Muscle of arm (tissue), 12 donors: ENCODE measurements around the gene TMEM88. TPM values are rescaled to one million over a fixed set of nuclear protein-coding genes. Genes with fewer than 3 reads are reported as not detected.
"Not testable (repeated sequence)": the region's sequence is repeated elsewhere in the genome, so short reads cannot be mapped to it uniquely, and the experiment has no call there.

Experiments used
- DNase-seq: peaks from one replicate; pipeline ENCODE4 v3.0.0-alpha.2; 2013
- polyA plus RNA-seq, 12 donors: library from polyadenylated mRNA; unstranded; fragments of 120-200 nt; gene quantifications; one replicate each; pipeline ENCODE4 v1.2.1, GENCODE V29; 2013; ENCODE audit not compliant: insufficient read length in 12 of 12

The TMEM88 gene
- polyA plus RNA-seq, 12 donors: 14.1 to 29.0 (median 20.2) TPM; not detected in 1

DNA sequence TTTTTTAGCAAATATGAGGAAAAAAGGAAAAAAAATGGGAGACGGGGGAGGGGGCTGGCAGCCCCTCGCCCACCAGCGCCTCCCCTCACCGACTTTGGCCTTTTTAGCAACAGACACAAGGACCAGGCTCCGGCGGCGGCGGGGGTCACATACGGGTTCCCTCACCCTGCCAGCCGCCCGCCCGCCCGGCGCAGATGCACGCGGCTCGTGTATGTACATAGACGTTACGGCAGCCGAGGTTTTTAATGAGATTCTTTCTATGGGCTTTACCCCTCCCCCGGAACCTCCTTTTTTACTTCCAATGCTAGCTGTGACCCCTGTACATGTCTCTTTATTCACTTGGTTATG lies 1.2 kb upstream of the TMEM88 start:
- no peak for DNase-seq

DNA sequence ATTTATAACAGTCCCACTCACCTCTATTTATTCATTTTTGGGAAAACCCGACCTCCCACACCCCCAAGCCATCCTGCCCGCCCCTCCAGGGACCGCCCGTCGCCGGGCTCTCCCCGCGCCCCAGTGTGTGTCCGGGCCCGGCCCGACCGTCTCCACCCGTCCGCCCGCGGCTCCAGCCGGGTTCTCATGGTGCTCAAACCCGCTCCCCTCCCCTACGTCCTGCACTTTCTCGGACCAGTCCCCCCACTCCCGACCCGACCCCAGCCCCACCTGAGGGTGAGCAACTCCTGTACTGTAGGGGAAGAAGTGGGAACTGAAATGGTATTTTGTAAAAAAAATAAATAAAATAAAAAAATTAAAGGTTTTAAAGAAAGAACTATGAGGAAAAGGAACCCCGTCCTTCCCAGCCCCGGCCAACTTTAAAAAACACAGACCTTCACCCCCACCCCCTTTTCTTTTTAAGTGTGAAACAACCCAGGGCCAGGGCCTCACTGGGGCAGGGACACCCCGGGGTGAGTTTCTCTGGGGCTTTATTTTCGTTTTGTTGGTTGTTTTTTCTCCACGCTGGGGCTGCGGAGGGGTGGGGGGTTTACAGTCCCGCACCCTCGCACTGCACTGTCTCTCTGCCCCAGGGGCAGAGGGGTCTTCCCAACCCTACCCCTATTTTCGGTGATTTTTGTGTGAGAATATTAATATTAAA lies 638 bp upstream of the TMEM88 start:
- no peak for DNase-seq

DNA sequence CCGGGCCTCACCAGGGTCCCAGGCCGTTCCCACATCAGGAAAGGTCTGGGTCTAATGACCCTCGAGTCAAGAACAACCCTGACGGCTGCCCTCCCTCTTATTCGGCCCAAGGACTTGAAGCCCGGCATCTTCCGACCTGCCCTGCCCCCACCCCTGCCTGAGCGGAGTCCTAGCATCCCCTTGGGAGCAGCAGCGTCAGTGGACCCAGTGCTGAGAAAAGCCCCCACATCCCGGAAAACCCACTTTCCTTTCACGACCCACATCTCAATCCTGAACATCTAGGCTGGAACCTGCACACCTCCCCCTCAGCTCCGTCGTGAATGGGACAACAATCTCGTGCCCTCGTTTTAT lies 769 bp downstream of the TMEM88 start:
- no peak for DNase-seq

DNA sequence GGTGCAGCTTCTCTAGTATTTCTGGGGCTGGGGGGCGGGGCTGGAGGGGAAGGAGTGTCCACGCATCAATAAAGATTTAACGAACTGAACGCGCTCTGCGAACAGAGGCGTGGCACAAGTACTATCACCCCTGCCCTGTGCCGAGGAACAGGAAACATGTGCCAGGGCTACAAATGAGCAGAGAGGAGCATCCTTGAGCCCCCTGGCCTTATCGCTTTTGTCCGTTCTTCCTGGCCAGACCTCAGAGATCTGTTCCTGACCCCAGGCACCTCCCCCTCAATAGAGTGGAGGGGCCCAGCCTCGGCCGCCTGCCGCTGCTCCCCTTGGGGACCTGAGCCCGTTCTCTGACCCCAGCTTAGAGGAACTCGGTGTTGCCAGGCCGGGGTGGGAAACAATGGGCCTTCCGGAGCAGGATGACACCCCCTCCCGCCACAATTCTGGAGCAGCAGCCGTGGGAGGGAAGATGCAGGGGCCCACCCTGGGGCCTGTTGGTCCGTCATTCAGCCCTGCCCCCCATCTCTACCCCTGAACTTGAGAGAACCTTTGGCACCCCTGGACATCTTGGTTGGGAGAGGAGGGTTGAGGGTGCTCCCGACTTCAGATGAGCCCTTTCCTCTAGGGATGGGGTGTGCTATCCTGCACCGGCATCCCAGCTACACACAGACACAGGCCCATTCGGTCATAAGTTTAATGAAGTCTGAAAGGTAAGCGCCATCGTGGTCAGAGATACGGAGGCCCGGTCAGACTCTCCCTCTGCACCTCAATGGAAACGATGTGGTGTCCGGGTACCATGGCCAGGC lies 1.3 kb downstream of the TMEM88 start:
- DNase-seq: peak; percentile 53

DNA sequence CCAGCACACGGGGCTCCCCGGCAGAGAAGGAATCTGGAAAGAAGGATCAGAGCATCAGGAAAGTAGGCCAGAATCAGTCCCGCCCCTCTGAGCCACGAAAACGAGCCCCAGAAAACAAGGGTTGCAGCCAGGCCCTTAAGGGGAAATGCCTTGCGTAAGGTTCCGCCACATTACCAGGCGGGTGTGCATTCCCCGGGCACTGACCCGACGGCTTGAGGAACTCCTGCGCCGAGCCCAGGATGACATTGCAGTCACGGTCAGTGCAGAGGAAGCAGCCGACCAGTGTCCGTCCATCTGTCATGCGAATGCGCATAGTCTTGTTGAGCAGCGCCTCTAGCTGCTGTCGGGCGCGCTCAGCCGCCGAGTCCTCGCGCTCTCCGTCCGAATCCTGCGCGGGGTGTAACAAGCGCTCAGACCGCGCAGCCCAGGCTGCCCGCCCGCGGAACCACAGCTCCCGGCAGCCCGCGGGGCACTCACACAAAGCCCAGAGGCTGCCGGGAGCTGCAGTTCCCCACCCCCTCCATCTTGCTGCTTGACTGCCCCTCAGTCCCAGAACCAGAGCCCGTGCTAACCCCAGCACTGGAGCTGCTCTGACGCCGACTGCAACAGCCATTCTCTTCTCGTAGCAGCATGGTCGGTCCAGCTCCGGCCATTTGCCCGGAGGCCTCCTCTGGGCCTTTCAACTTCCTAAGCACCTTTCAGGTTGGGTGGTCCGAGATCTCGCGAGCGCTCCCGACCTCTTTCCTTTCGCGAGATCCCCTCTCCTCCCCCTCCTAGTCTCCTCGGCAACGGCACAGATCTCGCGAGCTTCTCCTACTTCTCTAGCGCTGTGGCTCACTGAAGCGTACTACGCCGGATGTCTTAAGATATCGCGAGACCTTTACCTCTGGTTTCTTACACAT lies 2.2 kb downstream of the TMEM88 start, which contains the start of gene NAA38:
Gene NAA38 (minus strand): TSS at position 749 of the 902 bp plus-strand sequence. CDS start 96 bp downstream, at position 653.
- DNase-seq: peak; percentile 99

DNA sequence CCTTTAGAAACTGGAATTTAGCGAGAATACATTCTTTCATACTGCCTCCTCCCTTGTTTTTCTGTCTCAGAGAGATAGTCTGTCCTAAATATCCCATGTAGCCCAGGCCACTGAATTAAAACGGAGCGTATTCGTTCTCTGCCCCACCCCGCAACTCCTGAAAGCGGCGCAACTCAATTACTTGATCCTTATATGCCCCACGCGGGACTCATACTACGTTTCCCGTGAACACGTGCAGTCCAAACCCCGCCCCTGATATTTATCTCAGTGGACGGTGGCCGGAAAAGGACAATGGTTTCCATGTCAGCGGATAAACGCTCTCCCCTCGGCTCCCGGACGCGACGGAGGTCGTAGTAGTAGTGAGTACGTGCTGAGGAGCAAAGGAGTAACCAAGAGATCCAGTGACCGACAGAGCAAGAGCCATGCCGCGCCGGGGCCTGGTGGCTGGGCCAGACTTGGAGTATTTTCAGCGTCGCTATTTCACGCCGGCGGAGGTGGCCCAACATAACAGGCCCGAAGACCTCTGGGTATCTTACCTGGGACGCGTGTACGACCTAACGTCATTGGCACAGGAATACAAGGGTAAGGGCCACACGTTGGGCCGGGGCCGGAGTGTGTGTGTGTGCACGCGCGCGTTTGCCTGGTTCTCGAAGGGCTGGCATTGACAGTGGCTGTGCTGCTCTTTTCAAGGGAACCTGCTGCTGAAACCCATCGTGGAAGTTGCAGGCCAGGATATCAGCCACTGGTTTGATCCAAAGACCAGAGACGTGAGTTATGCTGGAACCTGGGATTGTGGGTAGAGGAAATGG lies 3.1 kb downstream of the TMEM88 start, which contains the start of gene CYB5D1:
Gene CYB5D1 (plus strand): TSS at position 291 of the 809 bp plus-strand sequence. CDS start 132 bp downstream, at position 423.
- DNase-seq: peak; percentile 94

DNA sequence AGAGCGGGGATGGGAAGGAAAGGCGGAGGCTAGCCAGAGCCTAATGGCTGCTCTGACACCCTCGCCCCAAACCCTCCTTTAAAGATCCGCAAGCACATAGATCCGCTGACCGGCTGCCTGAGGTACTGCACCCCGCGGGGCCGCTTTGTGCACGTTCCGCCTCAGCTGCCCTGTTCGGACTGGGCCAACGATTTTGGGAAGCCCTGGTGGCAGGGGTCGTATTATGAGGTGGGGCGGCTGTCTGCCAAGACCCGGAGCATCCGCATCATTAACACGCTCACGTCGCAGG lies 3.6 kb downstream of the TMEM88 start:
- DNase-seq: no peak

DNA sequence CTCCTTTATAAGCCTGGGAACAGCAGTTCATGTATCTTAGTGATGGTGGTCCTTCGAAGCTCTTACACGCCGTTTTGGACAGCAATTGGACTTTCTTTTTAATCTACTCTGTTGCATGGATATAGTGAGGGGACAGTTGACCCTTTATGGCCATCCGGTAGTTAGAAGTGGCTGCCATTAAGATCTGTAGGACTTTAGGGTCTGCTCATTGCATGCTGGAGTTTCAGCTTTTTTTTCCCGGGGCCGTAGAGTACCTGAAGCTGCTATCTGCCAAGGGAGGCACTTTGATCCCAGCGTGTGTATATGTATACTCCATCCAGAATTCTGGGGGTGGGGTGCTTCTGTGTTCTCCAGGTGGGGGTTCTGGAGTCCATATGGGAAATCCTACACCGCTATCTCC lies 4.2 kb downstream of the TMEM88 start:
- DNase-seq: no peak

DNA sequence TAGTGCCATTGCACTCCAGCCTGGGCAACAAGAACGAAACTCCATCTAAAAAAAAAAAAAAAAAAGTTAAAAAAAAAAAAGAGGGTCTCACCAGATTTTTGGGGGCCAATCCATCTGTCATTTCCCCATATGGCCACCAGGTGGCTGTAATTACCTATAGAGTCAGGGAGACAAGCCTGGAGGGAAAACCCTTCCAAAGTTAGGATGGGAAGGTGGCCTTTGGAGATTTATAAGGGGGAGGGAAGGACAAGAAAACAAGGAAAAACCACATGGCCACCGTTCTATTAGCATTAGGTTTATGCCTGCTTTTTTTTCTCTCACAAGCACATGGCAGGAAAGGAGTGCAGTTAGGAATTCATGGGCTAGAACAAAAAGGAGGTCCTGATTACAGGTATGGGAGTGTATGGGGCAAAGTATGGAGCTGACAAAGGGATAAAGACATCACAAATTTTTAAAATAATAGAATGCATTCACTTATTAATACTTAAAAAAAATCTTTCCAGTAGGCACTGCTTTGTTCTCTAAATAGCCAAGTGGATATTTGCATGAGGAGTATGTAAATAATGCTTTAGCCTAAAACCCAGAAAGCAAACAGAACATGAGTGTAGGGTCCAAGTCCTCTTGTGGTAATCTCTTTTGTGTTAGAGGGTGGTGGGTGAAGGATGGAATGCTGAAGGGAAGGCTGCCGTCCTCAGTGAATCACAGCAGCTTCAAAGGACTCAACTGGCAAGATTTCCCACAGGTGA lies 8.0 kb downstream of the TMEM88 start:
- DNase-seq: peak; percentile 65

DNA sequence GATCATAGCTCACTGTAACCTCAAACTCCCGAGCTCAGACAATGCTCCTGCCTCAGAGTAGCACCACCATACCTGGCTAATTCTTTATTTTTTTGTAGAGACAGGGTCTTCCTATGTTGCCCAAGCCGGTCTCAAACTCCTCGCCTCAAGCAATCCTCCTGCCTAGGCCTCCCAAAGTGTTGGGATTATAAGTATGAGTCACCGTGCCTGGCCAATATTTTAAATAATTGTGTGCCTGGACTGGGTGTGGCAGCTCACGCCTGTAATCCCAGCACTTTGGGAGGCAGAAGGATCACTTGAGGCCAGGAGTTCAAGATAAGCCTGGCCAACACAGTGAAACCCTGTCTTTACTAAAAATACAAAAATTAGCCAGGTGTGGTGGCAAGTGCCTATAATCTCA lies 9.5 kb downstream of the TMEM88 start:
- not testable (repeated sequence) for DNase-seq

DNA sequence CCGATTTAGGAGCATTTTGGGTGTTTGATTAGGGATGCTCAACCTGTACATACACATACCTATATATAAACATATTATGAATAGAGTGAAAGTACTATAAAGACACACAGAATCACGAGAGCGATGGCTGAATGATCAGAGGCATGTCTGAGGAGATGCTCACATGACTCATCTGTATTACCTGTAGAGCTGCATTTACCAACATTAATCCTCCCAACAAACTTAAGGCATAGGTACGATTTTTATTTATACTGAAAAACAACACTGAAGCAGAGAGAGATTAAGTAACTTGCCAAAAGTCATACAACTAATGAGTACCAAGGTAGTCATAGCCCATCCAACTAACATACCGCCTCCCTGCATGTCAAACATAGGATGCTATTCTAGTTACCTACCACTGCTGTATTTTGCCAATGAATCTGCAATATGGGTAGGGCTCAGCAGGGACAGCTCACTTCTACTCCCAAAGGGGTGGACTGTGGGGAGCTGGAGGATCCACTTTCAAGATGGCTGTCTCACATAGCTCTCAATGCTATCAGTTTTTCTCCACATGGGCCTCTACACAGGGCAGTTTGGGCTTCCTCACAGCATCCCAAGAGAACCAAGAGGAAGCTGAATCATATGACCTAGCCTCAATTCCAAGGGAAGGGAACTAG lies 10.3 kb downstream of the TMEM88 start:
- DNase-seq: no peak

DNA sequence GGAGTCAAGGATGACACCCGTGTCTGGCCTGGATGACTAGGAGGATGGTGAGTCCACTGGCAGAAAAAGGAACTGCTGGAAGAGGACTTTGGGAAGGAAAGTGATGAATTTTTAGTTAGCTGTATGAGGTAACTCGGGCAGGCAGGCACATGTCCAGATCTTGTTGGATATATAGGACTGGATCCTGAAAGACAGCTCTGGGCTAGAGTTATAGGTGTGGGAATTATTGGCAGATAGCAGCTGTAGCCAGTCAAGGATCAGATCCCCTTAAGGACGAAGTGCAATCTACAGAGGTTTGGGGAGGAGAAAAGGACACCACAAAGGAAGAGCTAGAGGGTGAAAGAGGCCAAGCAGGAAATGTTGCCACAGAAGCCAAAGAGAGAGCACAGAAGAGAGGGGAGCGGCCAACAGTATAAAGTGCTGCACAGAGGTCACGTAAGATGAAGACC lies 13.0 kb downstream of the TMEM88 start:
- DNase-seq: no peak

DNA sequence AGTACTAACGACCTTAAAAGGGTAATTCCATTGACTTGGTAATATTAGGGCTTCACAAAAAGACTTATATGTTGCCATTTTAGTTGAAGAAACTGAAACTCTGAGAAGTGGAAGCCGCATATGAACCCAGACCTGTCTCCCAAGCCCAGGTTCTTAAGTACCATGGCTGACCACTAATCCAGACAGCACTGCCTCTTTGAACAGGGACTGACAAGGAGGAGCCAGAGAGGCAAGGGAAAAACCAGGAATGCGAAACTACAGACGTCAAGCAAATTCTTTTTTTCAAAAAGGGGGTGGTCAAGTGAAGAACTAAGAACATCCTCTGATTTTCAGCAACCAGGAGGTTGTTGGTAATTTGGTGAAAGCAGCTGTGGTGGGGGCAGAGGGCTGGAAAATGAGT lies 18.2 kb downstream of the TMEM88 start:
- DNase-seq: no peak

DNA sequence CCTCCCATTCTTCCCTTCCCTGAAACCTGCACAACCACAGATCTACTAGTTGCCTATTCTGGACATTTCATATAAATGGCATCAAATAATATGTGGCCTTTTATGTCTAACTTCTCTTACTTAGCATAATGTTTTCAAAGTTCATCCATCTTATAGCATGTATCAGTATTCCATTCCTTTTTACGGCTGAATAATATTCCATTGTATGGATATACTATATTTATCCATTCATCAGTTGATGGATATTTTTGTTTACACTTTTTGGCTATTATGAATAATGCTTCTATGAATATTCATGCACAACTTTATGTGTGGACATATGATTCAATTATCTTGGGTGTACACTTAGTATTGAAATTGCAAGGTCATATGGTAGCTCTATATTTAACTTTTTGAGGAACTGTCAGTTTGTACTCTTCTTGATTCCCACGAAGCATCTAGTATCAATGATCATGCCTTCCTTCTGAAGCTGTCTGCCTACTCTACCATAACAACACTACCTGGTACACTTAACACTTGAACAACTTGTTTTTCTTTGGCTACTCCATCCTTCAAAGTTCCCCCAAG lies 21.0 kb downstream of the TMEM88 start:
- no peak for DNase-seq

DNA sequence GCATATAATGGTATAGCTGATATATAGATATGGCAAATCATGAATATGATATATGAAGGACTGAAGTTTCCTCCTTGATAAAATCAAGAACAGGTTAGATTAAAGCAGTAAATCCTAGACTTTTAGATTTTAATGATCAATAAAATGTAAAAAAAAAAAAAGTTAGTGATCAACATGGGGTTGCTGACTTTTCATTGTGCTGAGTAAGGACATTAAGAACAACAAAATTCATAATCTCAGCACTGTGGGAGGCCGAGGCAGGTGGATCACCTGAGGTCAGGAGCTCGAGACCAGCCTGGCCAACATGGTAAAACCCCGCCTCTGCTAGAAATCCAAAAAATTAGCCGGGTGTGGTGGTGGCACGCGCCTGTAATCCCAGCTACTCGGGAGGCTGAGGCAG lies 23.4 kb downstream of the TMEM88 start:
- no peak for DNase-seq

DNA sequence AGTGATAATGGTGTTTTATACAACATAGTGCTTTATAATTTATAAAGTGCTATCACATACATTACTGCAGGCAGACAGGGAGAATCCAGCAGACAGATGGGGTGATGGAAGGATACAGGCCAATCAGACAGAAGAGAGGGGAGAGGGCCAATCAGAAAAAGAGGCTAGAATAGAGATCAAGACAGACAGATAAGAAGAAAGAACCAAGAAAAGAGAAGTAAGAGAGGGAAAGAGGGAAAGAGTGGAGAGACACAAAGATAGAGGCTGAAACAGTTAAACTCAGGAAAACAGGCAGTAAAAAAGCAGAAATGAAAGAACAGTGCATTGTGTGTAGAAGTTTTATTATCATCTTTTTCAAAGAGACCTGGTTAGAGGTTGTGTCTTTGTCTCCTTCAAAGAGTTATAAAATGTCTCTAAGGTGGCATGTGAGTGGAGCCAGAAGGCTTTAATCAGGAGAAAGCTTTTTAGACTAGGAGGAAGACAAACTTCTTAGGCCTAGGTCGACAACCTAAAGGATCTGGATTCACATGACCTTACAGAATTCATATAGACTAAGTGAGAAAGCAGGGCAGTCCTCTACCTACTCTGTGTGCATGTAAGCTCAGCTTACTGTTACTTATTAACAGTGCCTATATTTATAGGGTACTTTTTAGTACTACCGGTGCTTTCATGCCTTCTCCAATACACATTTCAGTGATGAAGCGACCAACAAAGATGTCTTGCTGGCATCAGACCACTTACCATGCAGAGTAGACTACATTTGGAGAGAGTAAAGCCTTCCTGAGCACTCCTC lies 25.4 kb downstream of the TMEM88 start:
- DNase-seq: no peak

DNA sequence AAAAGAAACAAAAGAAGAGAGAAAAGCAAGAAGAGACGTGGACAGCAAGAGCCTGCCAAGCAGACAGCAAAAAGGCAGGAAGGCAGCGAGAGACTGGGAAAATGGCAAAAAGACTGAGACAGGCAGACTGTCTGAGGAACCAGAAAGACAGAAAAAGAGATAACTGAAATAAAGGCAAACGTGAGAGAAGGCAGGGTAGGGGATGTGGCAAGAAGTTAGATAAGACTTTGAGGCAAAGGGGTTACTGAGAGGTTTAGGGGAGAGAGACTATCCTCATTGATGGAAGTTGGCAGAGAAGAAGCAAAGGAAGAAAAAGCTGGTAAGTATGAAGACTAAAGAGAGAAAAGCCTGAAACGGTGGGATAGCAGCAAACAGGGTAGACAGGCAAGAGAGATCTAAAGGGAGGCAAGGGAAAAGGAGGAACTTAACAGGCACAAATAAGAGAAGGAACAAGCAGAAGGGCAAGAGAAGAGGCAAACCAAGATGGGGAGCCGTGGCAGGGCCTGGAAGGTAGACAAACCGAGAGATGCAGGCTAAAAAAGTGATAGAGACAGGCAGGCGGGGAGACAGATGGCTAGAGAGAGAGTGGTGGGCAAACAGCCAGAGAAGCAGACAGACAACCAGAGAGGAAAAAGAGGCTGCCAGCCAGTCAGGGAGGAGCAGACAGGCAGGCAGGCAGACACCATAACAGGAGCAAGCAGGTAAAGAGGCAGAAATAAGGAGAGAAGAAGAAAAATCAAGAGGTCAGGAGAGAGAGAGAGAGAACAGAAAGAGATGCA lies 26.6 kb downstream of the TMEM88 start:
- no peak for DNase-seq

DNA sequence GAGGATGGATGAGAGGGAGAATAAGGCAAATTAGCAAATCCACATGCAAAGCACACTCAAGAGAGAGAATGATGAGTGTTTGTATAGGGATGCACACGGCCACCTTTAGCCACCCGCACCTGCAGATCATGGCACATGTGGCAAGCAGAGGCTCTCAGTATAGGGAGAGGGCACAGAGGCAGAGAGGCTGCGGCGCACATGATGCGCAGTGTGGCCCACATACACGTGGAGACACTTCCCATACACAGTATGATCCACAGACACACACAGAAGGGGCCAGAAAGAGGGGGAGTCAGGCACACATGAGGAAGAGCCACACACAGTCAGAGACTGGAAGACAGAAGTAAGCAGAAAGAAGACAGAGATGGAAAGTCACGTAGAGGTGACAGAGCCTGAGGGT lies 27.2 kb downstream of the TMEM88 start:
- DNase-seq: no peak
